DMS114 treated with DMSO at 0.1 percent for 48 hours (cell line): ENCODE measurements around the gene PCBP3.
"Not testable (repeated sequence)": the region's sequence is repeated elsewhere in the genome, so short reads cannot be mapped to it uniquely, and the experiment has no call there.

Source experiments
- DNase-seq: peaks from one replicate; lab custom pipeline; 2025; ENCODE audit not compliant: unreplicated experiment; lab: John Stamatoyannopoulos, UW

Gene PCBP3

GRCh38 chr21:45634511-45635183 is 8.9 kb upstream of the PCBP3 start:
- no peak for DNase-seq

- no peak for DNase-seq
Measured at GRCh38 chr21:45635271-45636151, 8.0 kb upstream of the PCBP3 start.

DNA sequence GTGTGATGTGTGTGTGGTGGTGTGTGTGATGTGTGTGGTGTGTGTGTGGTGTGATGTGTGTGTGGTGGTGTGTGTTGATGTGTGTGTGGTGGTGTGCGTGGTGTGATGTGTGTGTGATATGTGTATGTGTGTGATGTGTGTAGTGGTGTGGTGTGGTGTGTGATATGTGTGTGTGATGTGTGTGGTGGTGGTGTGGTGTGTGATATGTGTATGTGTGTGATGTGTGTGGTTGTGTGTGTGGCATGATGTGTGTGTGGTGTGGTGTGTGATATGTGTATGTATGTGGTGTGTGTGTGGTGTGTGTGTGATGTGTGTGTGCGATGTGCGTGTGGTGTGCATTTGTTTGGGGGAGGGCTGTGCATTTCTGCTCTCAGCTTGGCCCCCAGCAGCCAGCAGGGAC is 7.1 kb upstream of the PCBP3 start:
- DNase-seq, result no peak

GRCh38 chr21:45636951-45637646 is 6.4 kb upstream of the PCBP3 start:
- no peak for DNase-seq

DNA sequence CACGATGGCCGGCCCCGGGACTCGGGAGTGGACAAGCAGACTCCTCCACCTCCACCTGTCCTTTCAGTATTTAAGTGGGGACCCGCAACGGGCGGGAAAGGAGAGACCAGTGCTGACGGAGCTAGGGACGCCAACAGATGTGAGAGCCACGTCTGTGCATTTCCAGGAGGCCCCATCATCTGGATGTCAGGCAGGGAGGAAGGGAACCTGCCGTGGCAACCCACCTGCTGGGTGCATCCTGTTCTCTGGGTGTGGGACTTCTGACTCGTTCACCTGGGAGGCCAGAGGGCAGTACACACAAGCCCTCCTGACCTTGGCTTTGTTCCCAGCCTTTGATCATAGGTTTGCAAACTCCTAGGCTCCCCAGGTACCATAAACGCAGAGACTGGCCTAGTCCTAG is 5.6 kb upstream of the PCBP3 start:
- DNase-seq, result no peak

- DNase-seq, result no peak
Measured at GRCh38 chr21:45638707-45639106, 4.8 kb upstream of the PCBP3 start.

GRCh38 chr21:45639206-45640000 is 4.1 kb upstream of the PCBP3 start:
- no peak for DNase-seq

- no peak for DNase-seq
Measured at GRCh38 chr21:45640001-45640887, 3.3 kb upstream of the PCBP3 start.

DNA sequence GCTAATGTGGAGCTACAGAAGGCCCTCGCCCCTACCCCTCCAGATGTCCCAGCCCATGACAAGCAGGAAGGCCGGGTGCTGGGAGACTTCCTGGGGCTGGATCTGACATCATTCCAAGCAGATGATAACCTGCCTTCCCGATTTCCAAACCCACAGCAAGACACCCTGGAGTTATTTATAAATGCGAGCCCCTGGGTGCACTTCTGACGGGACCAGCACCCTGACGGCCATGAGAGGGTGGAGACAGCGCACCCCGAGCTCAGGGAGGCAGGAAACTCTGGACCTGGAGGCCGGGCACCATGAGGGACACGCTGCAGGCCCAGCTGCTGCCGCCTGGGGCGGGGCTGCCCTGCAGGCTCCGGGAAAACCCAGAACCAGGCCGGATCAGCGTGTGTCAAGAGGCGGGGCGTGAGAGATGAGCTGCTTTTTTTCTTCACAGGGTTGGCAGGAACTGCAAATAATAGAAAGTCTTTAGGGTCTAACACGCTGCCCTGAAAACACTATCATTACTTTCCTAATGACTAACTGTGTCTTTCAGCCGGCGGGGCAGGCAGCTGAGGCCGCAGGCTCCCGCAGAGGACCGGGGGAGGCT is 2.5 kb upstream of the PCBP3 start:
- DNase-seq, result no peak

DNA sequence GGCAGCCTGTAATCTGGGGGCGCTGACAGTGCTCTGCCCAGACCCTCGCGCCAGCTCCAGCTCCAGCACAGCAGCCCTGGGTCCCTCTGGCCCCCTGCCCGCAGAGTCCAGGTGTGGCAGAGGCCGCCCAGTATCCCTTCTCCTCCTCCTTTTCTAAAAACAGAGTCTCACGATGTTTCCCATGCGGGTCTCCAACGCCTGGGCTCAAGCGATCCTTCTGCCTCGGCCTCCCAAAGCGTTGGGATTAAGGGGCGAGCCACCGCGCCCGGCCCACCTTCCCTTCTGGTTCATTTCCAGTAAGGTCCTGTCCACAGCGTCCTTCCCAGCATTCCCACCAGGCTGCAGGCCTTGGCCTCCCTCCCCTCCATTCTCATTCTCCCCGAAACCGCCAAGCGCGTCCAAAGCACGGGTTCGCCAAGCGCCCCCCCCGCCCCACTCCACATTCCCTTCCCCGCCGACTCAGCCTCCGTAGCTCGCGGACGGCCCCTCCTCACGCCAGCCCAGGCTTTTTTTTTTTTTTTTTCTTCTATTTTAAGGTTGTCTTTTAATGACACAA is 2.0 kb upstream of the PCBP3 start:
- no peak for DNase-seq

GRCh38 chr21:45642122-45642813 is 1.3 kb upstream of the PCBP3 start:
- no peak for DNase-seq

DNA sequence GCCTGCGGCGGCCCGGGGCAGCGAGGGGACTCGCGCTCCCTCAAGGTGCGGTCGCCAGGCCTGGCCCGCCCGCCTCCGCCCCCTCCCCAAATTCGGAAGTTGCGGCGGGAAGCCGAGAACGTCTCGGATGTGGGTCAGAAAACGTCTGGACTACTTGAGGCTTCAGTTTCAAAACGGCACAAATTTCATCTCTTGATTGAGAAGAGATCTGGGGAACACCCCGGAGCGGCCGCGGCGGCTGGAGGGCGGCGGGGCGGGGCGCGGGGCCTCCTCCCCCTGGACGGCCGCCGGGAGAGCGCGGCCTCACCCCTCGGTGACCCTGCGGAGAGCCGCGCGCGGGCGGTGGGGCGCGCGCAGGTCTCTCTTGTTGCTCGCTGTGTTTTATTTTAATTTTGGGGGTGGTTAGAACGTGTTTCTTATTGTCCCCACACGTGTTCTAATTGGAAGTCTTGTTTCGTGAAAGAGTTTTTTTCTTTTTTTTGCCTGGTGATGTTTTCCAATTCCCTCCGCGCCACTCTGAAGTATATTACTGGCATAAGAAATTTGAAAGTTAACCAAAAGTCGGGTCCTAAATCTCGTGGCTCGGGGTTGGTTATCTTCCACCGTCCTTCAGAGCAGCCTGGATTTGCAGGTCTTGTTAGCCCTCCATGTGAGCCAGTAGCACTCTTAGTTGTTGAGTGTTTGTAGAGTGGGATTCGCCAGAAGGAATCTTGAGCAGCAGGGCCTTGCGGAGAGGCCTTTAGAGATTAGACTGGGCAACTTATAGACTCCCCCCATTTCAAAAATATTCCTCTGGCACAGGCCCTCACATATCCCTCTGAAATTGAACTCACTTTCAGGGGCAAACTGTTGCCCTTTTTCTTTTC is 749 bp downstream of the PCBP3 start:
- no peak for DNase-seq

GRCh38 chr21:45651921-45652320 is 8.4 kb downstream of the PCBP3 start:
- DNase-seq, result no peak

DNA sequence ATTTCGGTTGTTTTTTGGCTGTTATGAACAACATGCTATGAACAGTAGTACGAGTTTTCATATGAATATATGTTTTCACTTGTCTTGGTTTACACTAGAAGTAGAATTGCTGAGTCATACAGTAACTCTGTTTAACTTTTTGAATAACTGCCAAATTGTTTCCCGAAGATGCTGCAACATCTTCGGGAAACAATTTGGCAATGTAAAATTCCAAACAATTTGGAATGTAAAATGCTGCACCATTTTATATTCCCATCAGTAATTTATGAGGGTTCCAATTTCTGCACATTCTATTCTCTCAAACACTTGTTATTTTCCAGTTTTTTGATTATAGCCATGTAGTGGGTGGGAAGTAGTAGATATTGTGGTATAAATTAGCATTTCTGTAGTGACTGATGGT is 11.6 kb downstream of the PCBP3 start:
- DNase-seq, result no peak

DNA sequence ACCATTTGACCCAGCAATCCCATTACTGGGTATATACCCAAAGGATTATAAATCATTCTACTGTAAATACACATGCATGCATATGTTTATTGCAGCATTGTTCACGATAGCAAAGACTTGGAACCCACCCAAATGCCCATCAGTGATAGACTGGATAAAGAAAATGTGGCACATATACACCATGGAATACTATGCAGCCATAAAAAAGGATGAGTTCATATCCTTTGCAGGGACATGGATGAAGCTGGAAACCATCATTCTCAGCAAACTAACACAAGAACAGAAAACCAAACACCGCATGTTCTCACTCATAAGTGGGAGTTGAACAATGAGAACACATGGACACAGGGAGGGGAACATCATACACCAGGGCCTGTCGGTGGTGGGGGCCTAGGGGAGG is 12.6 kb downstream of the PCBP3 start:
- not testable (repeated sequence) for DNase-seq

DNA sequence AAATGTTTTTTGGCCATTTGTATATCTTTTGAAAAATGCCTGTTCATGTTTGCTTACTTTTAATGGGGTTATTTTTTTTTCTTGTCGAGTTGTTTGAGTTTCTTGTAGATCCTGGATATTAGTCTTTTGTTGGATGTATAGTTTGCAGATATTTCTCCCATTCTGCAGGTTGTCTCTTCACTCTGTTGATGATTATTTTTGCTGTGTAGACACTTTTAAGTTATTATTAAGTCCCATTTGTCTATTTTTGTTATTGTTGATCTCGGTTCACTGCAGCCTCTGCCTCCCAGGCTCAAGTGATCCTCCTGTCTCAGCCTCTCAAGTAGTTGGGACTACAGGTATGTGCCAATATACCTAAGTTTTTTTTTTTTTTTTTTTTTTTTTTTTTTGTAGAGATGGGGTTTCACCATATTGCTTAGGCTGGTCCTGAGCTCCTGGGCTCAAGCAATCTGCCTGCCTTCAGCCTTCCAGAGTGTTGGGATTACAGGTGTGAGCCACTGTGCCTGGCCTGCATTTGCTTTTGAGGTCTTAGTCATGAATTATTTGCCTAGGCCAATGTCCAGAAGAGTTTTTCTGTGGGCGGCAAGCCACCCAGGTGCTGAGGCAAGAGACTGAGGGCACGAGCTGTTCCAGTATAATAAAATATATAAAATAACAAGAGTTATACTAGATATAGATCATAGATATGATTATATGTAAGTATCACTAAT is 18.5 kb downstream of the PCBP3 start:
- not testable (repeated sequence) for DNase-seq

DNA sequence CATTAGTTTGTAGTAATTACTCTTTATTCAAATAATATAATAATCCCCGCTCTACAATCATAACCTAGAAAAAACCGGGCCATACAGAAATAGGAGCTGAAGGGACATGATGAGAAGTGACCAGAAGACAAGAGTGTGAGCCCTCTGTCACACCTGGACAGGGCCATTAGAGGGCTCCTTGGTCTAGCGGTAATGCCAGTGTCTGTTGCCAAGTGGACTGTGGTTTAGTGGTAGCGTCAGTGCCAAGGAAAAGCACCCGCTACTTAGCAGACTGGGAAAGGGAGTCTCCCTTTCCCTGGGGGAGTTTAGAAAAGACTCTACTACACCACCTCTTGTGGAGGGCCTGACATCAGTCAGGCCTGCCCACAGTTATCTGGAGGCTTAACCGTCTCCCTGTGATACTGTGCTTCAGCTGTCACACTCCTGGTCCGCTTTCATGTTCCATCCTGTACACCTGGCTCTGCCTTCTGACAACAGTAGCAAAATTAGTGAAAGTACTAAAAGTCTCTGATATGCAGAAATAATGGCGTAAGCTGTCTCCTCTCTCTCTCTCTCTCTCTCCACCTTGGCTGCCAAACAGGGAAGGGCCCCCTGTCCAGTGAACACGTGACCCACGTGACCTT is 19.2 kb downstream of the PCBP3 start:
- DNase-seq, result not testable (repeated sequence)
